Retinal pigment epithelial cell (primary cell): Measurements from ENCODE around the gene EIF2S1.
"Not testable (repeated sequence)": the region's sequence is repeated elsewhere in the genome, so short reads cannot be mapped to it uniquely, and the experiment has no call there.

Experiments used
- DNase-seq: peaks from one replicate; pipeline ENCODE4 v3.0.0-alpha.2; 2010; ENCODE audit warnings: low read depth
- H3K4me3 ChIP-seq: 2 replicates; pipeline ENCODE4 v1.5.1; 2011; ENCODE audit warnings: mild to moderate bottlenecking, low read length, control low read depth, moderate library complexity
- TF ChIP-seq, protein P1 (sequence below): conservative IDR thresholded peaks from 2 replicates; pipeline ENCODE4 v1.5.1; 2011; ENCODE audit warnings: low read depth, low read length, control low read depth, inconsistent platforms

Gene EIF2S1

DNA sequence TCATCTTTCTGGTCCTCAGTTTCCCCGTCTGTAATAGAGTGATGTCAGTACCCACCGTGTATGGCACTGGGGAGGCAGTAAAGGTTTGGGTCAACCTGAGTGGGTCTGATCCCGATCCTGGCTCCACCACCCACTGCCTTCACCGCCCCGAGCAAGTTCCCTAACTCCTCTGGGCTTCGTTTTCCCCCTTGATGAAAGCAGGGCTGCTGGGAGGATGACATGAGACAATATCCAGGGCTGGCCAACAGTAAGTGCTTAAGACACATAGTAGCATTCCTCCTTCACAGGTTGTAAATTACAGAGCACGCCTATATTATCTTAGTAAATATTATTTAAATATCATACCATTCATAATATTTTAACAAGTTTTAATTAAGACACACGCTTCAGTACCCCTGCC is 51.2 kb downstream of the EIF2S1 start:
- TF ChIP-seq, protein P1, sequence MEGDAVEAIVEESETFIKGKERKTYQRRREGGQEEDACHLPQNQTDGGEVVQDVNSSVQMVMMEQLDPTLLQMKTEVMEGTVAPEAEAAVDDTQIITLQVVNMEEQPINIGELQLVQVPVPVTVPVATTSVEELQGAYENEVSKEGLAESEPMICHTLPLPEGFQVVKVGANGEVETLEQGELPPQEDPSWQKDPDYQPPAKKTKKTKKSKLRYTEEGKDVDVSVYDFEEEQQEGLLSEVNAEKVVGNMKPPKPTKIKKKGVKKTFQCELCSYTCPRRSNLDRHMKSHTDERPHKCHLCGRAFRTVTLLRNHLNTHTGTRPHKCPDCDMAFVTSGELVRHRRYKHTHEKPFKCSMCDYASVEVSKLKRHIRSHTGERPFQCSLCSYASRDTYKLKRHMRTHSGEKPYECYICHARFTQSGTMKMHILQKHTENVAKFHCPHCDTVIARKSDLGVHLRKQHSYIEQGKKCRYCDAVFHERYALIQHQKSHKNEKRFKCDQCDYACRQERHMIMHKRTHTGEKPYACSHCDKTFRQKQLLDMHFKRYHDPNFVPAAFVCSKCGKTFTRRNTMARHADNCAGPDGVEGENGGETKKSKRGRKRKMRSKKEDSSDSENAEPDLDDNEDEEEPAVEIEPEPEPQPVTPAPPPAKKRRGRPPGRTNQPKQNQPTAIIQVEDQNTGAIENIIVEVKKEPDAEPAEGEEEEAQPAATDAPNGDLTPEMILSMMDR = no peak
- DNase-seq = no peak
- peak overlapping the region; percentile 41 for H3K4me3 ChIP-seq

DNA sequence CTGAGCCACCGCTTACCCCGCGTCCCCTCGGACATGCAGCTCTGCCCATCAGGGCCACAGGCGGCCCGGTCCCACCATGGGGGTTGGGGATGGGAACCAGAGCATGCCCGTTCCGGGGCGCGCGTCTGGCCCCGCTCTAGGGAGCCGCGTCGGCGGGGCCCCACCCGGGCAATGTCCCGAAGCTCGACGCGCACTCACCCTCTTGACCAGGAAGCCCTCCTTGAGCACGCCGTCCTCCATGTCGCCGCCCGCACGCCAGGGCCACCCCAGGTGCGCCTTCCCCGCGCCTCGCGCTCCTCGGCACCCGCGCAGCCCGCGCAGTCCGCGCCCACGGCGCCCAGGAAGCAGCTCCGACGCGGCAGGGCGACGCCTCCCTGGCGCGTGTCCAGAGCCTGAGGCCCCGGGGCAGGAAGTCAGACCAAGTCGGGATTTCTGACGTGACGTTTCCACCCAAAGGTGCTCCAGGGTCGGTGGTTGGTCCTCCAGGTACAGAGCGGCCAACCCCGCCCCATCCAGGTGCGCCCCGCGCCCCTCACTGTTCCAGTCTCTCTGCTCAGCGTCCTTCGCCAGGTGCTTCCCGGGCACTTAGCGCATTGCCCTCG is 51.8 kb downstream of the EIF2S1 start, which contains the start of gene PLEK2:
TSS of gene PLEK2 (minus strand) at position 346 of the 602 bp plus-strand sequence. CDS start at position 240, 106 bp downstream.
- DNase-seq = no peak
- TF ChIP-seq, protein P1 = no peak
- H3K4me3 ChIP-seq = peak within 1 kb of the TSS; percentile 41

DNA sequence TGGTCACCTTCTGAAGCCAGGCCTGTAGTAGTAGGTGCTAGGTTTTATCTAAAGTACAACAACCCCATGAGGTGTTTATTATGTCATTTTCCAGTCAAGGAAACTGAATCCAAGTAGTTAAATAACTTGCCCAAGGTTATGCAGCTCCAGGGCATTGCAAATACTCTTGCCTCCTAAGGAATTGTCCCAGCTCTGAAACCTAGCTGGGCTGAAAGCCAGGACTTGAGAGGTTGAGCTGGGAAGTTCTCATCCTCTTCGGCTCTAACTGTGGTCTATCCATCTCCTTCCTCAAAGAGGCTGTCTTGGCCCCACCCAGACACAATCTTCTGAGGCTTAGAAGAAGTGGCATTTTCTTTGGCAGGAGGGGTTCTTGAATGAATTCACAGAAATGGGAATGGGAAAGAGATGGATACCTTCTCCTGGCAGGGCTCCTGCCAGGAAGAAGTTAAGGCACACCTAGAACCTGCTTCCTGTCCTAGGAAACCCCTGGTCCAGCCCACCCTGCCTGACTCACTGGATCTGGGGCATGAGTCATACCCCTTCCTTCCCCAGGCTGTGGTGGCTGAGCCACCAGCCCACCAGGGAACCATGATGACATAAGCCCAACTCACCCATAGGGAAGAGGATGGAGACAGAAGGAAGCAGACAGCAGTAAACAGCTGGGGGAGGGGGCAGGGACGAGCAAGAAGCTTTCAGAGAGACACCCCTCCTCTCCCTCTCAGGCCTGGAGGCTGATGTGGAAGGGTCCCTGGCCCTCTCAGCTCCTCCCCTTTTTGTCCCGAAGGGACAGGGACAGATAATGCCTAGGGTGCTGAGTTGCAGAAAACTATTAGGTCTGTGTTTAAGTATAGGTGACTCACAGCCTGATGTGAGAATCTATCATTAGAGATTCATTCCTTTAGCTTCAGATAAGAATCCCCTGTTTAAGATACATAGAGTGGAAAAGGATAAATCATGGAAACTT is 54.0 kb downstream of the EIF2S1 start:
- DNase-seq = no peak
- H3K4me3 ChIP-seq = no peak overlapping the region
- TF ChIP-seq, protein P1 = no peak

DNA sequence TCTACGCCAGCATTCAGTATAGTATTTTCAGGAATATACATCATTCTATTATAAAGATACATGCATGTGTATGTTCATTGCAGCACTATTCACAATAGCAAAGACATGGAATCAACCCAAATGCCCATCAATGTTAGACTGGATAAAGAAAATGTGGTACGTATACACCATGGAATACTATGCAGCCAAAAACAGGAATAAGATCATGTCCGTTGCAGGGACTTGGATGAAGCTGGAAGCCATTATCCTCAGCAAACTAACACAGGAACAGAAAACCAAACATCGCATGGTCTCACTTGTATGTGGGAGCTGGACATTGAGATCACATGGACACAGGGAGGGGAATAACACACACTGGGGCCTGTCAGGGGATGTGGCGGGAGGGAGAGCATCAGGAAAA is 55.5 kb downstream of the EIF2S1 start:
- not testable (repeated sequence) for H3K4me3 ChIP-seq, DNase-seq

DNA sequence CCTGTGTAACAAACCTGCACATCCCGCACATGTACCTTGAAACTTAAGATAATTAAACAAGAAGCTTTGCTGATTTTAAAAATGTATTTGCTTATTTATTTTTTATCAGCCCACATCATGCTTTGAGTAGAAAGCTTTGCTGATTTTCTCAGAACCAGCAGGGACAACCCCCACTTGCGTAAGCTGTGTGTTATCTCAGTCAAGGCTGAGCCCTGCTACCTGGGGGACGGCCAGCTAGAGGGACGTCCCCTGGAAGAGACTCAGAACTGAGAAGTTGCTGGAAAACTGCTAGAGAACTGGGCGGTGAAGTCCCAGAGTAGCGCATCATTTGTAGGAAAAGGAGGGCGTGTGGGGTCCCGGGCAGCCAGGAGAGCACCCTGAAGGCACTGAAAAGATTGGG is 56.0 kb downstream of the EIF2S1 start:
- TF ChIP-seq, protein P1 = no peak
- no peak overlapping the region for H3K4me3 ChIP-seq
- no peak for DNase-seq

DNA sequence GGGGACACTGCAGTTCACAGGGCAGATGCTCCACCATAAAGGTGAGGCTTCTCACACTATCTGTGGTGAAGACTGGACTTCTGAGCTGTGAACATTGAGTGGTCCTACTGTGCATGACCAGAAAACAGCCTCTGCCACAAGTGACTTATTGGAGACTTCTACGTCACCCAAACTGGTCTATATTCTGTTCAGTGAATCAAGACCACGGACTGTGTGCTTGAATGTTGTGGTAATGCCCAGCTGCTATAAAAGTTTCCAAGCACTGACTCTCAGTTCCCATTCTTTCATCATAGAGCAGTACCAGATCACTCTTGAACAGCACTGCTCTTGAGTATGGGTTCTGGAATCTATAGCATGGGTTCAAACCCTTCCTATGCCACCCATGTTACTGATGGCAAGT is 56.7 kb downstream of the EIF2S1 start:
- TF ChIP-seq, protein P1 = no peak
- no peak overlapping the region for H3K4me3 ChIP-seq
- DNase-seq = no peak

DNA sequence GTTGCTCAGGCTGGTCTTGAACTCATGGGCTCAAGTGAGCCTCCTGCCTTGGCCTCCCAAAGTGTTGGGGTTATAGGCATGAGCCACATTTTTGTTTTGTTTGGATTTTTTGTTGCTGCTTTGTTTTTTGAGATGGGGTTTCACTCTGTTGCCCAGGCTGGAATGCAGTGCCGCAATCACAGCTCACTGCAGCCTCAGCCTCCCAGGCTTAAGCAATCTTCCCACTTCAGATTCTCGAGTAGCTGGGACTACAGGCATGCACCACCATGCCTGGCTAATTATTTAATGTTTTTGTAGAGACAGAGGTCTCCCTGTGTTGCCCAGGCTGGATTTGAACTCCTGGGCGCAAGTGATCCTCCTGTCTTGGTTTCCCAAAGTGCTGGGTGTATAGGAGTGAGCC is 57.5 kb downstream of the EIF2S1 start:
- H3K4me3 ChIP-seq = no peak overlapping the region
- TF ChIP-seq, protein P1 = no peak
- DNase-seq = no peak
